ENCODE measurements around the gene ZEB1. TPM values are rescaled to one million over a fixed set of nuclear protein-coding genes. Genes with fewer than 3 reads are reported as not detected.

Gene ZEB1
- total and polyA plus RNA-seq, 9 of the 15 experiments (the other 6 are each of a cell fraction or from before 2014, with no cell fraction given): 2.1 to 8.4 (median 4.9) TPM

- TF ChIP-seq, protein P1, sequence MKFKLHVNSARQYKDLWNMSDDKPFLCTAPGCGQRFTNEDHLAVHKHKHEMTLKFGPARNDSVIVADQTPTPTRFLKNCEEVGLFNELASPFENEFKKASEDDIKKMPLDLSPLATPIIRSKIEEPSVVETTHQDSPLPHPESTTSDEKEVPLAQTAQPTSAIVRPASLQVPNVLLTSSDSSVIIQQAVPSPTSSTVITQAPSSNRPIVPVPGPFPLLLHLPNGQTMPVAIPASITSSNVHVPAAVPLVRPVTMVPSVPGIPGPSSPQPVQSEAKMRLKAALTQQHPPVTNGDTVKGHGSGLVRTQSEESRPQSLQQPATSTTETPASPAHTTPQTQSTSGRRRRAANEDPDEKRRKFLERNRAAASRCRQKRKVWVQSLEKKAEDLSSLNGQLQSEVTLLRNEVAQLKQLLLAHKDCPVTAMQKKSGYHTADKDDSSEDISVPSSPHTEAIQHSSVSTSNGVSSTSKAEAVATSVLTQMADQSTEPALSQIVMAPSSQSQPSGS (CRISPR knock-in tag; IDR thresholded peaks at IDR 0.05): no peak
- TF ChIP-seq, protein P2, sequence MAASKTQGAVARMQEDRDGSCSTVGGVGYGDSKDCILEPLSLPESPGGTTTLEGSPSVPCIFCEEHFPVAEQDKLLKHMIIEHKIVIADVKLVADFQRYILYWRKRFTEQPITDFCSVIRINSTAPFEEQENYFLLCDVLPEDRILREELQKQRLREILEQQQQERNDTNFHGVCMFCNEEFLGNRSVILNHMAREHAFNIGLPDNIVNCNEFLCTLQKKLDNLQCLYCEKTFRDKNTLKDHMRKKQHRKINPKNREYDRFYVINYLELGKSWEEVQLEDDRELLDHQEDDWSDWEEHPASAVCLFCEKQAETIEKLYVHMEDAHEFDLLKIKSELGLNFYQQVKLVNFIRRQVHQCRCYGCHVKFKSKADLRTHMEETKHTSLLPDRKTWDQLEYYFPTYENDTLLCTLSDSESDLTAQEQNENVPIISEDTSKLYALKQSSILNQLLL (CRISPR knock-in tag; IDR thresholded peaks at IDR 0.05; ENCODE audit: borderline replicate concordance): no peak
- TF ChIP-seq GTF2E2 (tag; IDR thresholded peaks at IDR 0.05) (no peak), HDAC3 (IDR thresholded peaks at IDR 0.05; ENCODE audit: borderline replicate concordance, partially characterized antibody) (peak; percentile 38), FUS (optimal IDR thresholded peaks at IDR 0.05; ENCODE audit: low read depth, low read length) (no peak), POU5F1 (IDR thresholded peaks at IDR 0.05; ENCODE audit: borderline replicate concordance, low read depth, low read length, partially characterized antibody) (no peak), RBM15 (IDR thresholded peaks at IDR 0.05; ENCODE audit: insufficient read depth, low read length) (no peak), BACH1 (tag; IDR thresholded peaks at IDR 0.05) (peak; percentile 89), SIRT6 (IDR thresholded peaks at IDR 0.05; ENCODE audit: low read depth, low read length) (no peak), ESRRA (IDR thresholded peaks at IDR 0.05; ENCODE audit: borderline replicate concordance, low read depth) (peak; percentile 11; the same call in 1 of the 2 replicates), POLR2AphosphoS2 (IDR thresholded peaks at IDR 0.05; ENCODE audit: low read length) (no peak), SREBF1 (IDR thresholded peaks at IDR 0.05; ENCODE audit: borderline replicate concordance, low read depth, low read length) (no peak), GTF2F1 (IDR thresholded peaks at IDR 0.05; ENCODE audit: low read depth, low read length) (no peak), ZC3H4 (CRISPR knock-in tag; IDR thresholded peaks at IDR 0.05; ENCODE audit: borderline replicate concordance) (no peak), PATZ1 (CRISPR knock-in tag; IDR thresholded peaks at IDR 0.05; ENCODE audit: borderline replicate concordance) (no peak), SP2 (IDR thresholded peaks at IDR 0.05; ENCODE audit: extremely low read depth, low read depth, low read length, poor library complexity, severe bottlenecking) (no peak), TCF15 (CRISPR knock-in tag; IDR thresholded peaks at IDR 0.05) (no peak), SMARCC2 (IDR thresholded peaks at IDR 0.05; ENCODE audit: low read depth) (peak; percentile 81), ZNF197 (CRISPR knock-in tag; IDR thresholded peaks at IDR 0.05; ENCODE audit: low read depth) (no peak)
- TF ChIP-seq, protein P3, sequence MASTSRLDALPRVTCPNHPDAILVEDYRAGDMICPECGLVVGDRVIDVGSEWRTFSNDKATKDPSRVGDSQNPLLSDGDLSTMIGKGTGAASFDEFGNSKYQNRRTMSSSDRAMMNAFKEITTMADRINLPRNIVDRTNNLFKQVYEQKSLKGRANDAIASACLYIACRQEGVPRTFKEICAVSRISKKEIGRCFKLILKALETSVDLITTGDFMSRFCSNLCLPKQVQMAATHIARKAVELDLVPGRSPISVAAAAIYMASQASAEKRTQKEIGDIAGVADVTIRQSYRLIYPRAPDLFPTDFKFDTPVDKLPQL (IDR thresholded peaks at IDR 0.05; ENCODE audit: extremely low read depth, insufficient read length): no peak
- TF ChIP-seq, protein P4, sequence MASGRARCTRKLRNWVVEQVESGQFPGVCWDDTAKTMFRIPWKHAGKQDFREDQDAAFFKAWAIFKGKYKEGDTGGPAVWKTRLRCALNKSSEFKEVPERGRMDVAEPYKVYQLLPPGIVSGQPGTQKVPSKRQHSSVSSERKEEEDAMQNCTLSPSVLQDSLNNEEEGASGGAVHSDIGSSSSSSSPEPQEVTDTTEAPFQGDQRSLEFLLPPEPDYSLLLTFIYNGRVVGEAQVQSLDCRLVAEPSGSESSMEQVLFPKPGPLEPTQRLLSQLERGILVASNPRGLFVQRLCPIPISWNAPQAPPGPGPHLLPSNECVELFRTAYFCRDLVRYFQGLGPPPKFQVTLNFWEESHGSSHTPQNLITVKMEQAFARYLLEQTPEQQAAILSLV (tag; IDR thresholded peaks at IDR 0.05): no peak
These were observed 40.6 kb upstream of the ZEB1 start (continued) for GRCh38 chr10:31278279-31278941.
